Measurements from ENCODE around the gene TMEM132C. TPM values are rescaled to one million over a fixed set of nuclear protein-coding genes. Genes with fewer than 3 reads are reported as not detected.

Gene TMEM132C
- total RNA-seq, 1 donor from 2014 or later = 3.9 TPM

- Mint-ChIP-seq H3K4me1 (peaks cover 44% of the 10 kb centered on the region), H3K27me3 (ENCODE audit: insufficient read depth, low read depth) (peaks cover 25% of the 10 kb centered on the region), H3K9me3 (peaks cover 34% of the 10 kb centered on the region), H3K36me3 (peaks cover 26% of the 10 kb centered on the region), H3K27ac (peak overlapping the region; percentile 54), H3K4me3 (peak overlapping the region; percentile 96)
- Histone ChIP-seq H3K36me3 (no peaks in the 10 kb centered on the region), H4K20me1 (ENCODE audit: low read depth) (peaks cover 18% of the 10 kb centered on the region), H3K4me1 (peaks cover 25% of the 10 kb centered on the region), H2AFZ (replicated peaks) (peak overlapping the region; percentile 61), H3K9ac (no peak overlapping the region), H3F3A (ENCODE audit: low read depth) (peaks cover 12% of the 10 kb centered on the region), H3K4me3 (peak overlapping the region; percentile 49), H3K9me3 (ENCODE audit: low read depth) (peaks cover 9% of the 10 kb centered on the region), H3K79me2 (ENCODE audit: low read depth) (no peaks in the 10 kb centered on the region), H3K4me2 (peak overlapping the region; percentile 89), H3K27ac (no peak overlapping the region), H3K27me3 (peaks cover 97% of the 10 kb centered on the region)
- peak; percentile 40 for DNase-seq (ENCODE audit: low spot score)
- peak; percentile 44 for TF ChIP-seq EZH2 (IDR thresholded peaks at IDR 0.05)
- TF ChIP-seq CTCF (IDR thresholded peaks at IDR 0.05) = no peak
- peak; percentile 63 for TF ChIP-seq EZH2phosphoT487 (IDR thresholded peaks at IDR 0.05)
Measured at GRCh38 chr12:128268379-128268995, 1.5 kb downstream of the TMEM132C start.

- H3K4me3 ChIP-seq = peak overlapping the region; percentile 49
- Mint-ChIP-seq H3K36me3 (peaks cover 31% of the 10 kb centered on the region), H3K9me3 (peaks cover 34% of the 10 kb centered on the region), H3K27me3 (ENCODE audit: insufficient read depth, low read depth) (peaks cover 21% of the 10 kb centered on the region), H3K4me3 (peak overlapping the region; percentile 96), H3K27ac (peak overlapping the region; percentile 64), H3K4me1 (peaks cover 43% of the 10 kb centered on the region)
- H3K9ac ChIP-seq = no peak overlapping the region
- no peak overlapping the region for H3K27ac ChIP-seq
- peaks cover 8% of the 10 kb centered on the region for H3K9me3 ChIP-seq (ENCODE audit: low read depth)
- H3K4me2 ChIP-seq = peak overlapping the region; percentile 89
- H3K4me1 ChIP-seq = peaks cover 25% of the 10 kb centered on the region
- peaks cover 18% of the 10 kb centered on the region for H4K20me1 ChIP-seq (ENCODE audit: low read depth)
- peak; percentile 47 for DNase-seq (ENCODE audit: low spot score)
- no peaks in the 10 kb centered on the region for H3K79me2 ChIP-seq (ENCODE audit: low read depth)
- peaks cover 95% of the 10 kb centered on the region for H3K27me3 ChIP-seq
- no peak overlapping the region for H2AFZ ChIP-seq (replicated peaks)
- TF ChIP-seq EZH2 (IDR thresholded peaks at IDR 0.05) = no peak
- no peak for TF ChIP-seq EZH2phosphoT487 (IDR thresholded peaks at IDR 0.05)
- no peak for TF ChIP-seq CTCF (IDR thresholded peaks at IDR 0.05)
- H3K36me3 ChIP-seq = no peaks in the 10 kb centered on the region
- peaks cover 12% of the 10 kb centered on the region for H3F3A ChIP-seq (ENCODE audit: low read depth)
Measured at GRCh38 chr12:128269181-128269591, 2.2 kb downstream of the TMEM132C start.

GRCh38 chr12:128276471-128276870, 9.5 kb downstream of the TMEM132C start:
- Histone ChIP-seq H3K79me2 (ENCODE audit: low read depth) (no peaks in the 10 kb centered on the region), H3K27me3 (peaks cover 32% of the 10 kb centered on the region), H3F3A (ENCODE audit: low read depth) (no peaks in the 10 kb centered on the region), H4K20me1 (ENCODE audit: low read depth) (no peaks in the 10 kb centered on the region), H3K36me3 (no peaks in the 10 kb centered on the region), H3K9me3 (ENCODE audit: low read depth) (peaks cover 4% of the 10 kb centered on the region), H3K4me1 (peaks cover 3% of the 10 kb centered on the region), H3K4me2 (no peak overlapping the region), H3K9ac (no peak overlapping the region), H3K4me3 (no peak overlapping the region), H3K27ac (no peak overlapping the region), H2AFZ (replicated peaks) (no peak overlapping the region)
- no peak overlapping the region for H3K4me3 Mint-ChIP-seq
- peaks cover 91% of the 10 kb centered on the region for H3K9me3 Mint-ChIP-seq
- no peak for DNase-seq (ENCODE audit: low spot score)
- H3K36me3 Mint-ChIP-seq = peaks cover 96% of the 10 kb centered on the region
- peaks cover 2% of the 10 kb centered on the region for H3K4me1 Mint-ChIP-seq
- H3K27ac Mint-ChIP-seq = no peak overlapping the region
- no peak for TF ChIP-seq EZH2 (IDR thresholded peaks at IDR 0.05)
- TF ChIP-seq EZH2phosphoT487 (IDR thresholded peaks at IDR 0.05) = no peak
- TF ChIP-seq CTCF (IDR thresholded peaks at IDR 0.05) = no peak
- peaks cover 4% of the 10 kb centered on the region for H3K27me3 Mint-ChIP-seq (ENCODE audit: insufficient read depth, low read depth)
